B cell (primary cell): ENCODE measurements around the gene KATNB1. TPM values are rescaled to one million over a fixed set of nuclear protein-coding genes. Genes with fewer than 3 reads are reported as not detected.

Experiments used
- ATAC-seq: fragments of 200-7000 bp; cut with Tn5 transposase; one replicate; pipeline ENCODE4 v1.10.0; 2021; ENCODE audit warnings: low read depth, mild to moderate bottlenecking, moderate number of reproducible peaks, moderate library complexity
- CTCF ChIA-PET: fragments of 350-600 bp; sonication (Branson Sonifier 250); formaldehyde crosslinking; loops from one replicate; lab custom pipeline; 2021; ENCODE audit warnings: antibody characterized with exemption, inconsistent platforms; lab: Charles Lee
- POLR2A ChIA-PET: fragments of 350-600 bp; sonication (Branson Sonifier 250); formaldehyde crosslinking; loops from one replicate; lab custom pipeline; 2021; ENCODE audit warnings: antibody characterized with exemption; lab: Charles Lee
- DNase-seq: peaks from one replicate; pipeline ENCODE4 v3.0.0; 2013
- H2AFZ ChIP-seq: 2 replicates; pipeline ENCODE4 v1.6.1; 2012; ENCODE audit warnings: mild to moderate bottlenecking, low read depth, low read length; ENCODE audit not compliant: insufficient read depth, poor library complexity, severe bottlenecking
- H3K27ac ChIP-seq, 2 donors: 1 replicate in 1 of 2; 2 replicates in 1 of 2; pipeline ENCODE4 v1.5.1; 2012 to 2013; ENCODE audit warnings: low read length in 2 of 2, mild to moderate bottlenecking in 2 of 2, moderate library complexity in 1 of 2
- H3K27me3 ChIP-seq, 4 experiments: fragments of 200-600 bp in 1 of 4; sonication (generic) in 1 of 4; replicated peaks in 1 of 4; 1 replicate in 2 of 4; 2 replicates in 2 of 4; pipeline versions ENCODE4 v1.6.1 to v1.7.0; 2013 to 2016; ENCODE audit warnings: low read length in 3 of 4, mild to moderate bottlenecking in 2 of 4, mixed read lengths in 1 of 4, moderate library complexity in 1 of 4; ENCODE audit not compliant: insufficient read depth in 4 of 4, control insufficient read depth in 3 of 4; ENCODE audit errors: control extremely low read depth in 1 of 4
- H3K36me3 ChIP-seq, 2 experiments: replicated peaks in 1 of 2; 1 replicate in 1 of 2; 2 replicates in 1 of 2; pipeline versions ENCODE4 v1.6.1 to v1.7.1; 2013; ENCODE audit warnings: low read length in 1 of 2; ENCODE audit not compliant: insufficient read depth in 2 of 2, control insufficient read depth in 1 of 2; ENCODE audit errors: control extremely low read depth in 1 of 2, extremely low read depth in 1 of 2
- H3K4me1 ChIP-seq, 2 donors: fragments of 200-600 bp in 1 of 2; sonication (generic) in 1 of 2; 1 replicate in 1 of 2; 2 replicates in 1 of 2; pipeline versions ENCODE4 v1.5.1 to v1.6.1; 2013 to 2017; ENCODE audit warnings: low read length in 2 of 2; ENCODE audit not compliant: control insufficient read depth in 2 of 2, insufficient read depth in 2 of 2
- H3K4me2 ChIP-seq: replicated peaks from 2 replicates; pipeline ENCODE3; 2012; ENCODE audit warnings: mild to moderate bottlenecking, low read depth, low read length; ENCODE audit not compliant: poor library complexity, severe bottlenecking
- H3K4me3 ChIP-seq, 5 experiments: fragments of 200-600 bp in 1 of 5; sonication (generic) in 1 of 5; 1 replicate in 3 of 5; 2 replicates in 2 of 5; pipeline versions ENCODE4 v1.5.1 to v1.7.0; 2011 to 2016; ENCODE audit warnings: low read length in 4 of 5, mild to moderate bottlenecking in 4 of 5, low read depth in 2 of 5, control low read depth in 1 of 5, moderate library complexity in 1 of 5; ENCODE audit not compliant: insufficient read depth in 1 of 5; ENCODE audit errors: control extremely low read depth in 1 of 5, extremely low read depth in 1 of 5
- H3K79me2 ChIP-seq: fragments of 200-600 bp; sonication (generic); one replicate; pipeline ENCODE4 v1.6.0; 2016; ENCODE audit warnings: low read length; ENCODE audit not compliant: control insufficient read depth, insufficient read depth
- H3K9ac ChIP-seq: fragments of 200-600 bp; sonication (generic); 2 replicates; pipeline ENCODE4 v1.6.1; 2017; ENCODE audit warnings: mild to moderate bottlenecking, low read length, moderate library complexity
- H3K9me3 ChIP-seq, 3 donors: one replicate each; pipeline versions ENCODE4 v1.6.1 to v1.7.1; 2013; ENCODE audit warnings: low read length in 2 of 3; ENCODE audit not compliant: control insufficient read depth in 2 of 3, insufficient read depth in 1 of 3; ENCODE audit errors: control extremely low read depth in 1 of 3
- H4K20me1 ChIP-seq: 2 replicates; pipeline ENCODE4 v1.6.0; 2012; ENCODE audit warnings: mild to moderate bottlenecking, low read length; ENCODE audit not compliant: insufficient read depth, control insufficient read depth, poor library complexity, severe bottlenecking
- H3K27ac Mint-ChIP-seq: one replicate; pipeline ENCODE4 v1.8.0; 2021; ENCODE audit warnings: mixed read lengths
- H3K27me3 Mint-ChIP-seq: one replicate; pipeline ENCODE4 v1.8.0; 2021; ENCODE audit warnings: mixed read lengths
- H3K4me1 Mint-ChIP-seq: one replicate; pipeline ENCODE4 v1.8.0; 2021; ENCODE audit warnings: mixed read lengths
- H3K4me3 Mint-ChIP-seq: one replicate; pipeline ENCODE4 v1.8.0; 2021; ENCODE audit warnings: mixed read lengths
- H3K9me3 Mint-ChIP-seq: one replicate; pipeline ENCODE4 v1.8.0; 2022; ENCODE audit warnings: mixed read lengths; ENCODE audit not compliant: insufficient read depth
- CTCF ChIP-seq: fragments of 200-600 bp; IDR thresholded peaks from one replicate; pipeline ENCODE4 v1.8.0; 2022; ENCODE audit warnings: antibody characterized with exemption, mild to moderate bottlenecking
- EZH2 ChIP-seq: IDR thresholded peaks from 2 replicates; pipeline ENCODE4 v1.6.1; 2012; ENCODE audit warnings: borderline replicate concordance, low read depth, mild to moderate bottlenecking, moderate library complexity, low read length; ENCODE audit not compliant: insufficient read depth, poor library complexity, severe bottlenecking
- WGBS: methylation state at CpG from one replicate; pipeline ENCODE4 v1.1.5; 2013; ENCODE audit warnings: missing lambda C conversion rate; ENCODE audit not compliant: insufficient coverage; 5-methylcytosine and 5-hydroxymethylcytosine counted together
- intact Hi-C: fragments of 100-400 bp; cut with micrococcal nuclease; formaldehyde crosslinking; loops from one replicate; pipeline ENCODE4 v1.10.0; 2022
- polyA plus RNA-seq: library from polyadenylated mRNA; depleted of rRNA; stranded (reverse); fragments of >200 nt; gene quantifications from 2 replicates; pipeline ENCODE4 v1.2.3, GENCODE V29; 2012
- total RNA-seq, 2 donors: library from RNA; stranded (reverse); fragments of 120-200 nt in 1 of 2; gene quantifications; 1 replicate in 1 of 2; 2 replicates in 1 of 2; pipeline versions ENCODE4 v1.2.3 to v1.2.4, GENCODE V29; 2013 to 2022

Gene KATNB1
- total and polyA plus RNA-seq, 2 donors (not counting 1 experiment from before 2014, with no cell fraction given): 20.3 to 29.0 TPM

DNA sequence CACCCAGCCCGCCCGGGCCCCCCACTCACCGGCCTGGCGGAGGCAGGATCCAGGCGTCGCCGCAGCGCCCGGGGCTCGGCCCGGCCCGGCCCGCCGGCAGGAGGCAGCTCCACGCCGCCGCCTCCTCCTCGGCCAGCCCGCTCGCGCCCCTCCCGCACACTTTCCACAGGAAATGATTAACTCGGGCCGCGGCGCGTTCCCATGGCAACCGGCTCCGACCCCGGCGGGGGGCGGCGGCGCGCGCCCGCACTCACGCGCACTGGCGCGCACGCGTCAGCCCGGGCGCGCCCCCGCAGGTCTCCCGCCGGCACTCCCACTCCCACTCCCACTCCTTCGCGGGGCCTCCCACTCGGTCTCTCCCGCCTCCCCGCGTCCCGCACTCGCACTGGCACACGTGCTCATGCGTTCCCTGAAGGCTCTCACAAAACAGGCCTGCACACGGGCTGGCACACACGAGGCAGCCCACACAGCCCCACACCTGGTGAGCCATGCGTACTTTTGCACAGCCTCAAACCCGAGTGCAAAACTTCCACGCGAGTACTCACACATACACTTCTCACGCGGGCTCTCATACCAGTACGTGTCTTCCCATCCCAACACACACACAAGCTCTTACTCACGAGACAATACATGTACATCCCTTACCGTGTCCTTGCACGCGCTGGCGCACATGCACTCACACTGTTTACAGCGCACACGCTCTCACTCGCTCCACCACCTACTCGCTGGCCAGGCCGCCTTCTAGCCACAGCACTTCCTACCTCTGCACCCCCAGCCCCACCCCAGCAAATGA, 67.0 kb downstream of the KATNB1 start, which contains the start of gene KIFC3:
Gene KIFC3, minus strand, starts transcription at position 151 of the 793 bp plus-strand sequence. CDS start 4,248 bp downstream, outside the sequence.
- ATAC-seq (peak; percentile 60), DNase-seq (peak; percentile 55)
- 16% methylated on average over 78 of the region's 78 CpGs for WGBS
- peak within 1 kb of the TSS in 3 of 5 experiments; percentile 27 to 57 (median 30) for H3K4me3 ChIP-seq
- TF ChIP-seq EZH2 (no peak), CTCF (no peak)
- Mint-ChIP-seq H3K4me1 (peaks cover 22% of the 10 kb centered on the region), H3K9me3 (no peaks in the 10 kb centered on the region), H3K27me3 (peaks cover 59% of the 10 kb centered on the region), H3K27ac (no peak within 1 kb of the TSS), H3K4me3 (peak within 1 kb of the TSS; percentile 92)
- no peaks in the 10 kb centered on the region for H3K79me2 ChIP-seq
- peaks cover 0 to 50% (median 19%) of the 10 kb centered on the region in 4 experiments for H3K27me3 ChIP-seq
- CTCF ChIA-PET: no interaction called here
- no peak within 1 kb of the TSS for H3K27ac ChIP-seq
- no peaks in the 10 kb centered on the region for H4K20me1 ChIP-seq
- H3K36me3 ChIP-seq: no peaks in the 10 kb centered on the region
- H3K4me2 ChIP-seq: peak within 1 kb of the TSS; percentile 65
- H3K4me1 ChIP-seq: peaks cover 16 to 18% of the 10 kb centered on the region in 2 donors
- peaks cover 0 to 7% (median 0%) of the 10 kb centered on the region in 3 donors for H3K9me3 ChIP-seq
- POLR2A ChIA-PET: interaction anchor here (0.5 kb wide), 1 partner anchor 182 kb away, joined by 14 read pairs; no protein-coding TSS in a partner anchor
- intact Hi-C loops: no loop called here
- H2AFZ ChIP-seq: no peak within 1 kb of the TSS
- peak within 1 kb of the TSS; percentile 43 for H3K9ac ChIP-seq
